LNCaP clone FGC (cell line): ENCODE data around the gene ROR2.
"Not testable (repeated sequence)": the region's sequence is repeated elsewhere in the genome, so short reads cannot be mapped to it uniquely, and the experiment has no call there.

Experiments
- DNase-seq: peaks from one replicate; pipeline ENCODE4 v3.0.0-alpha.2; 2011; ENCODE audit warnings: low read depth
- H3K4me3 ChIP-seq: 2 replicates; pipeline ENCODE4 v1.5.1; 2011; ENCODE audit warnings: mild to moderate bottlenecking, low read depth, low read length, control low read depth
- CTCF ChIP-seq: IDR thresholded peaks from 2 replicates; pipeline ENCODE4 v1.5.1; 2012; ENCODE audit warnings: mild to moderate bottlenecking; ENCODE audit not compliant: control insufficient read depth, insufficient read depth; ENCODE audit errors: extremely low read depth

Gene ROR2

GRCh38 chr9:91628892-91629291, 321.1 kb downstream of the ROR2 start:
- TF ChIP-seq CTCF, result no peak
- no peak overlapping the region for H3K4me3 ChIP-seq
- no peak for DNase-seq

GRCh38 chr9:91625331-91625730, 324.7 kb downstream of the ROR2 start:
- DNase-seq, result no peak

GRCh38 chr9:91623004-91623403, 327.0 kb downstream of the ROR2 start:
- no peak for DNase-seq
- no peak overlapping the region for H3K4me3 ChIP-seq
- no peak for TF ChIP-seq CTCF

More at GRCh38 chr9:91625331-91625730, 324.7 kb downstream of the ROR2 start:
- TF ChIP-seq CTCF, result no peak
- no peak overlapping the region for H3K4me3 ChIP-seq

- H3K4me3 ChIP-seq, DNase-seq: not testable (repeated sequence)
Observed at GRCh38 chr9:91622121-91622520, 327.9 kb downstream of the ROR2 start.

- not testable (repeated sequence) for DNase-seq, H3K4me3 ChIP-seq
Observed at GRCh38 chr9:91614044-91614443, 336.0 kb downstream of the ROR2 start.

GRCh38 chr9:91611582-91611981, 338.4 kb downstream of the ROR2 start:
- TF ChIP-seq CTCF, result no peak
- DNase-seq, result no peak
- no peak overlapping the region for H3K4me3 ChIP-seq

- no peak for DNase-seq
- TF ChIP-seq CTCF, result no peak
Observed at GRCh38 chr9:91606255-91606995, 343.6 kb downstream of the ROR2 start.

GRCh38 chr9:91604451-91605179, 345.4 kb downstream of the ROR2 start:
- DNase-seq, result no peak
- TF ChIP-seq CTCF, result no peak
- no peak overlapping the region for H3K4me3 ChIP-seq

More at GRCh38 chr9:91606255-91606995, 343.6 kb downstream of the ROR2 start:
- H3K4me3 ChIP-seq, result no peak overlapping the region
